GM18867 (cell line): ENCODE data around the gene QRICH2.
"Not testable (repeated sequence)": the region's sequence is repeated elsewhere in the genome, so short reads cannot be mapped to it uniquely, and the experiment has no call there.

ENCODE experiments used
- ATAC-seq: cut with Tn5 transposase; IDR thresholded peaks from one replicate; pipeline ENCODE4 v1.9.1; 2021; ENCODE audit warnings: mild to moderate bottlenecking, moderate library complexity; ENCODE audit not compliant: unreplicated experiment

Gene QRICH2

GRCh38 chr17:76278268-76278908, 29.7 kb downstream of the QRICH2 start:
- ATAC-seq: no peak

DNA sequence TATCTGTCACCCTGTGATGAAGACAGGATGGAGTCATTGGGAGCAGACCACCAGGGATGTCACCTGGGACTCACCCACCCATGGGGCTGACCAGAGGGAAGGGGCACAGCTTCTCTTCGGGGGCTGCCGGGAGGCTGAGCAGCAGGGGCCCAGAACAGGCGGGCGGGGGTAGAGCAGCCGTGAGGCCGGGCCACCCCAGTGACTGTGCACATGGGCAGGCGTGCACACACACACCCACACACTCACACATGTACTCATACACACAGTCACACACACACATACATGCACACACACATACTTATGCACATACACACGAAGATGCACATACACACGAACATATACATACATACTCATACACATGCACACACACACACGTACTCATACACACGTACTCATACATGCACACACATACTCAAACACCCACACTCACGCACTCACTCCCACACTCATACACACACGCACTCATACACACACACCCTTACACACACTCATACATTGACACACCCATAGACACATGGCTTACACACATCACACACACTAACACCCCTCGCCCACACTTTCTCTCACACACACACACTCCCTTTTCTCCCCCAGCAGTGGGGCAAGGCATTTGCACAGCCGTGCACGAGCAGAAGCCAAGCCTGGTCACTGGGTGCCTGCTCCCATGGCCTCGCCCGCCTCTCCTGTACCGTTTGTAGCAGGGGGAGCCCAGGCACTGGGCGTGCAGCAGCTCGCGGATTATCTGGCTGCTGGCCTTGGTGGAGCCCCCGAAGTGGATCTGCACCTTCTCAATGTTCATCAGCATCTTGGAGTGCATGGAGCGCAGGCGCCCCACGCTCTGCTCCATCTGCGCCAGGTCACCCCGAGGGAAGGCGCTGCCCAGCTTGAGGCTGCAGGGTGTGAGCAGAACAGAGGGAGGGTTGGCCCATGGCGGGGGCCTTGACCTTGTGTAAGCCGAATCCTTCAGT, 30.5 kb downstream of the QRICH2 start:
- ATAC-seq: no peak

DNA sequence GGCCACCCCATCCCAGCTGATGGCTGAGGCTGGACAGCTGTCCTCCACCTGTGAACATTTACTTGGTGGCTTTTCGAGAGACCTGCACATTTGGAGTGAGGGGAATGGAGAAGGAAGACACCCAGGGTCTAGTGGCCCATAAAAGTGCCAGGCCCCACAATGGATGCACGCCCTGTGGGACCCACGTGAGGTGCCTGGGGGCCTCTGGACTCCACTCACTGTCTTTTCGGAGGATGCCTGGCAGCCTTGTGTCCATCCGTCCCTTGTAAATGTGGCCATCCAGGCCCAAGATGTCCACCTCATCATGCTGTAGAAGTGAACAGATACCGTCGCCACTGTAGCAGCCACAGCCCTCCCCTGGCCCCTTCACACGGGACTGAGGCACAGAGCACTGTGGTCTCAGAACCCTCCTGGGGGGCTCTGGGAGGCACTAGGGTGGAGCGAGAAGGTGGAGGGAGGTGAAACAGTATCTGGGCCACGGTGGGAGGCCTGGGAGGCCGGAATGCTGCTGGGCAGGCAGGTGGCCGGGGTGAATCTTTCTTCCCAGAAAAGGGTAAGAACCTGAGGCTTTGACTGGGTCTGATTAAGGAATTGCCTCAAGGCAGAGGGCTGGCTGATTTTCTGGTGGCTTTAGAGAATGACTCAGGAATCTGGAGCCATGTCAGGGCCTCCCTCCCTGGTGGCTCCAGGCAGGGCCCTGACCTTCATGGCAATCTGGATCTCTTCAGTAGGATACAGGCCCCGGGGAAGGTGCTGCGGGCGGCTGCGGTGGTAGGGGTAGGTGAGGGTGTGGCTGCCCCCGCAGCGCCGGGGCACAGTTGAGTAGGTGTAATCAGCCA, 31.4 kb downstream of the QRICH2 start:
- ATAC-seq: no peak

DNA sequence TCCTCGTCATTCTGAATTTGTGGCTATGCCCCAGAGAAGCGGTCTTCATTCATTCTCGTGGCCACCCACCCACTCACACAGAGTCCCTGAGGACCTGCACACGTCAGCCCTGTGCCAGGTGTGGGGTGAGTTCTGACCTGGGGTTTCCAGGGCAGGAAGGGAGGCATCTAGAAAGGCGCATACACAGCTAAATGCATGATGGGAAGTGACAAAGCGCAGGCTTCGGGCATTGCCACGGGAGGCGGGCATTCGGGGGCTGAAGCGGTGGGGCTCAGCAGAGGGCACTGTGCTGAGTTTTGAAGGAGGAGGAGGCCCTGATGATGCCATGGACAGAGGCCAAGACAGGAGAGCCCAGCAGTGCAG, 32.0 kb downstream of the QRICH2 start:
- ATAC-seq: no peak

- ATAC-seq: no peak
These were observed 32.6 kb downstream of the QRICH2 start for GRCh38 chr17:76275382-76276068.

DNA sequence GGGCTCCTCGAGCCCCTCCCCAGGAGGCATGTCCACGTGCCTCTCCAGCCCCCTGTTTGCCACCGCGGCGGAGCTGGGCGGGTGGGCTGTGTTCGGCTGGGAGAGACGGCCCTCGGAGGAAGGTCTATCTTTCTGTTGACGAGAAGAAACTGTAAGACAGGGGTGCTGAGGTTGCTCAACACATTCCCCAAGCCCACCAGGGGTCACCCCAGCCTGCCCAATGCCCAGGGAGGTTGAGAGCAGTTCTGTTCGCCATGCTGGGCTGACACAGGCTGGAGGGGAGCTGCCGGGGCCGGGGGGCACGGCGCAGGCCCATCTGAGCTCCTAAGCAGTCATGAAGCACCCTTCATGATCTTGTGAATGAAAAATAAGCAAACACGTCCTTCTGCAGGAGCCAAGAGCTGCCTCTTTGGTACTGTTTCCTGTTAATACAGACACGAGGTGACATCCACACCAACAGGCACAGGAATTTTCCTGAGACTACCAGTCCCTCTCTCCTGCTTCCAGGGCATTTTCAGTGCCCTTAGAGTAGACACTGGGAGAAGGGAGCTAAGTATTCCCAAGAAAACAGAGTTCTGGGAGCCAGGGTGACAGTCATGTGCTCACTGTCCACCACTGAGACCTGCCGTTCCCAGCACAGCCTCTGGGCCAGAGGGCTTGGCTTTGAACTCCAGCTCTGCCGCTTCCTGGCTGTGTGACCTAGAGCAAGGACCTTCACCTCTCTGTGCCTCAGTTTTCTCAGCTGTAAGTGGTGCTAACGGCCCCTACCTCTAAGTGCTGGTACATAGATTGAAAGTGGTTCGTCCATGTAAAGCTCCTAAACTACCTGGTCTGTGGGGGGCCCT, 33.7 kb downstream of the QRICH2 start:
- ATAC-seq: no peak

DNA sequence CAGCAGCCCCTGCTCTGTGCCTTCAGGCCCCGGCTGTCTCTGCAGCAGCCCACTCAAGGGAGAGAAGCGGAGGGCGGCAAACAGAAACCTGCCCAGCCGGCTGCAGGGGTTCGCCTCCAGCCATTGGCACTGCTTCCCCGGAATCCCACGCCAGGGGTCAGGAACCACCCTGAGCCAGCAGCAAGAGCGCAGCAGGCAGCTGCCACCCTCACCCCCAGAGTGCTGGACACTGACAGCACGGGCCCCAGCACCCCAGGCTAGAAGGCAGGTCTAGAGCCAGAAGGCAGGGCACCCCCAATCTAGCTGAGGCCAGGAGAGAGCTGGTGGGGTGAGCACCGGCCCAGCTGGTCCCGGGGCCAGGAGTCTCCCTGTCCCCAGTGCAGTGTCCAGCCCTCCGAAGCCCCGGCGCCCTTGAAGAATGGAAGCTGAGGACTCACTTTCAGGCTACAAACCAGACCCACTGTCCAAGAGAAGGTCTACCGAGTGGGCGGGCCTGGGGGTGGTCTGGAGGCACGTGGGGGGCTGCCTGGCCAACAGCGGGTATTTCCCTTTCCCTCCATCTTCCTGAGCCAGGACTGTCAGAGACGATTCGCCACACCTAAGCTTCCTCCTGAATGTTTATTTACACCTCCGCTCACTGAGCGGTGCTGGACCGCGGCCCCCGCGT, 34.5 kb downstream of the QRICH2 start:
- ATAC-seq: no peak

- peak; percentile 18 for ATAC-seq
These were observed 35.3 kb downstream of the QRICH2 start for GRCh38 chr17:76272541-76273444.

- peak; percentile 38 for ATAC-seq
These were observed 36.2 kb downstream of the QRICH2 start for GRCh38 chr17:76271669-76272540.

GRCh38 chr17:76270770-76271668, 37.1 kb downstream of the QRICH2 start:
- peak; percentile 3 for ATAC-seq

GRCh38 chr17:76270127-76270592, 37.9 kb downstream of the QRICH2 start:
- ATAC-seq: no peak

GRCh38 chr17:76268991-76269981, 38.8 kb downstream of the QRICH2 start:
- no peak for ATAC-seq

GRCh38 chr17:76268015-76268749, 39.9 kb downstream of the QRICH2 start:
- no peak for ATAC-seq

GRCh38 chr17:76267581-76268001, 40.5 kb downstream of the QRICH2 start:
- ATAC-seq: not testable (repeated sequence)
